GM18507 (cell line): Measurements from ENCODE around the gene TACC2.
"Not testable (repeated sequence)": the region's sequence is repeated elsewhere in the genome, so short reads cannot be mapped to it uniquely, and the experiment has no call there.

Source experiments
- DNase-seq: peaks from one replicate; pipeline ENCODE4 v3.0.0; 2011; ENCODE audit warnings: low read depth; ENCODE audit not compliant: insufficient read length; ENCODE audit errors: extremely low spot score
- FAIRE-seq: peaks from 2 replicates; lab custom pipeline; 2011; peaks lifted over from hg19 to GRCh38; lab: Jason Lieb, UNC

The TACC2 gene

GRCh38 chr10:122199689-122200088 is 210.7 kb downstream of the TACC2 start:
- DNase-seq (no peak), FAIRE-seq (no peak)

GRCh38 chr10:122201401-122201800 is 212.4 kb downstream of the TACC2 start:
- DNase-seq (no peak), FAIRE-seq (no peak)

GRCh38 chr10:122203180-122203579 is 214.2 kb downstream of the TACC2 start:
- FAIRE-seq, DNase-seq: not testable (repeated sequence)

GRCh38 chr10:122204691-122205489 is 215.9 kb downstream of the TACC2 start:
- no peak for FAIRE-seq

GRCh38 chr10:122206471-122207065 is 217.6 kb downstream of the TACC2 start:
- FAIRE-seq, result no peak
- no peak for DNase-seq

More at GRCh38 chr10:122204691-122205489, 215.9 kb downstream of the TACC2 start:
- DNase-seq, result no peak

DNA sequence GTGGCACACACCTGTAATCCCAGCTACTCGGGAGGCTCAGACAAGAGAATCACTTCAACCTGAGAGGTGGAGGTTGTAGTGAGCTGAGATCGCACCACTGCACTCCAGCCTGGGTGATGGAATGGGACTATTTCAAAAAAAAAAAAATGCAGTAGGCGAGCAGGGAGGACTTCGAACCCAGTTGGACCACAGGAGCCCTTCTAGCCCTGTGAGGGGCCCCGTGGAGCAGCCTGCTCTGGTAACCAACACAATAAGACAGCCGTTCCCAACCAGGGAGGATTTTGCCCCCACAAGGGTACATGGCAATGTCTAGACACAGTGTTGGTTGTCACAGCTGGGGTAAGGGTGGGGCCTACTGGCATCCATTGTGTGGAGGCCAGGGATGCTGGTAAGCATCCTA is 218.2 kb downstream of the TACC2 start:
- FAIRE-seq (no peak), DNase-seq (no peak)

DNA sequence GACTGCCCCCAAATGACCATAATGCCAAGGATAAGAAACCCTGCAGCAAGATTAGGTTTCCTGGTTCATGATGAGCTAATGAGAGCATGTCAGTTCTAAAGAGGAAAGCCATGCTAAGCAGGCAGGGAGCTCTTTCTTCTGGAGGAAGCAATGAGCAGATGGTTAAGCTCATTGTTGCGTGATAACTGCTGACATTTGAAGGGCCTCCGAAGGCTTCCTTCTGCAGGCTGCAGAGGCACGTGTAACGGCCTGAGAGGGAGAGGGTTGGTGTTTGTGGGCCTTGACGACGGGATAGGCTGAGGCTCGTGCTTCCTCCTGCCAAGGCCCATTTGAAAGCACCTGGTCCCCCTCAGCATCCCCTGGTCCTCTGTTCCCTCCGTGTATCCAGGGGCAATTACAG is 218.6 kb downstream of the TACC2 start:
- DNase-seq, result no peak
- FAIRE-seq, result no peak

DNA sequence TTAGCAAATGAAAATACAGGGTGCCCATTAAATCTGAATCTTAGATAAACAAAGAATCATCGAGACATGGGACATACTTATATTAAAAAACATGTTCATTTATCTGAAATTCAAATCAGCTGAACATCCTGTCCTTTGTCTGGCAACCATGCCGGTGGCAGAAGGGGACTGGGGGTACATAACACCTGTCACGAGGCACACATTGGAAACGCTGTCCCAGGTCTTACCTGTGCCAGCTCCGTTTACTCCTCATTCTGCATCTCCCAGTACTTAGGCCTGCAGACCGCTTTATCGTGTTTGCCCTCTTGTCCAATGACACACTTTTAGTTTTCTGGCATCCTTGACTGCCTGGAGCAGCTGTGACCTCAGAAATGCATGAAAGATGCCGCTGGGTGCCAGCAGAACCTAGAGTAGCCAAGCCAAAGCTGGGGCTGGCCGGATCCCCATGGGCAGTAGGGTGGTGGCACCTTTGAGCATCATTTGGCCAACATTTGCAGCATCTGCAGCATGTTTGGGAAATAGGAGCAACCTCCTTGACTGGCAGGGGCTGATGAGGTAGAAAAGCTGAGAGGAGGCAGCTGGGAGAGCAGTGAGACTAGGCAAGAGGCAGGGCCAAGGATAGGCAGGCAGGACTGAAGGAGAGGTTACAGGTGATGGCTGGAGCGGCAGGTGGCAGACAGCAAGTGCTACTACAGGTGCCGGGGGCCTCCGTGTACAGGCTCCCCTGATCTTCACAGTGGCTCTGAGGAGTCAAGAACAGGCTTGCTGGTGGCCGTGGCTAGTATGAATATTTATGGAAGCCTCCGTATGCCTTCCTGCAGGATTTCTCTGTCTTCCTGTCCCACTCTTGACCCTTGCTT is 219.8 kb downstream of the TACC2 start:
- no peak for FAIRE-seq

GRCh38 chr10:122210481-122211265 is 221.7 kb downstream of the TACC2 start:
- DNase-seq, result no peak
- no peak for FAIRE-seq

More for the DNA sequence above, 219.8 kb downstream of the TACC2 start:
- DNase-seq, result no peak

GRCh38 chr10:122213364-122213763 is 224.4 kb downstream of the TACC2 start:
- FAIRE-seq, result no peak
- DNase-seq, result no peak

- DNase-seq (no peak), FAIRE-seq (no peak)
These were observed 224.8 kb downstream of the TACC2 start for GRCh38 chr10:122213766-122214165.

GRCh38 chr10:122216047-122216446 is 227.1 kb downstream of the TACC2 start:
- DNase-seq, result no peak
- FAIRE-seq, result no peak

GRCh38 chr10:122219340-122219739 is 230.4 kb downstream of the TACC2 start:
- FAIRE-seq (no peak), DNase-seq (no peak)

DNA sequence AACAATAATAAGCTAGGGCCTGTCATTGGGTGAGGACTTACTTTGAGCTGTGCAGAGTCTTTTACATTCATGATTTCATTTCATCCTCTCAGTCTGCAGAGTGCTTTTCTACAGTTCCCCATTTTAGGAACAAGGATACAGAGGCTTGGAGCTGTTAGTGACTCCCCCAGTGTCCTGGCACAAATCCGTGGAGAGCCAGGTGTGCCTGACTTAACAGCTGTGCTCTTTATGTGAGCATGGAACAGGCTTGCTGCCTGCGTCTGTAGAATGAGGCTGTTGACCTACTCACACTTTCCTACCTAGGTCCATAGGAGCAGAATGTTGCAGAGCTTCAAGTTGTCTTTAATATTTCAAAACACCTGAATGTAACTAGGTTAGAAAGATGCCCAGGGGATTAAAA is 231.8 kb downstream of the TACC2 start:
- DNase-seq, result no peak
- no peak for FAIRE-seq

DNA sequence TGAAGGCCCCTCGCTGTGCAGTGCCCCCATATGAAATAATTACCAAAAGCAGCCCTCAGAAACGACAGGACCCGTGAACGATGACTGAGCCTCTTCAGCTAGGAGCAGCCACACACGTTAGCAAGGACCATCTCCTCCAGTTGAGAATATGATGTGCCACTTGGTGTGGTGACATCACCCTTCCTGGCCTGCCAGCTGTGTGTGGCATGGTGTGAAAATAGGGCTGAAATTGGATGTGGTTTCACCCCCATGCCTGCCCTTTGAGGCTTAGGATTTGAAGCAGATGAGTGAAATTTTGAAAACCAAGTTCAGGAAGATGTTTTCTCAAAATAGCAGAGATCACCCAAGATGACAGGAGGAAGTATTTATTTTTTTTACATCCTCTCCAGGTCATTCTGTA is 233.0 kb downstream of the TACC2 start:
- no peak for DNase-seq
- no peak for FAIRE-seq

GRCh38 chr10:122222638-122223037 is 233.7 kb downstream of the TACC2 start:
- FAIRE-seq (no peak), DNase-seq (no peak)

- DNase-seq (no peak), FAIRE-seq (no peak)
These were observed 235.2 kb downstream of the TACC2 start for GRCh38 chr10:122224159-122224558.

- DNase-seq (no peak), FAIRE-seq (no peak)
These were observed 236.4 kb downstream of the TACC2 start for GRCh38 chr10:122225330-122225729.

GRCh38 chr10:122227754-122228153 is 238.8 kb downstream of the TACC2 start:
- DNase-seq (no peak), FAIRE-seq (no peak)
